HepG2 (cell line): Measurements from ENCODE around the gene C1orf115. TPM values are rescaled to one million over a fixed set of nuclear protein-coding genes. Genes with fewer than 3 reads are reported as not detected.

Experiments used
- CCAR2 ChIP-seq: fragments of 200-400 bp; formaldehyde crosslinking; optimal IDR thresholded peaks from 2 replicates; pipeline ENCODE3; 2018; ENCODE audit warnings: low read depth, mild to moderate bottlenecking, low read length, moderate library complexity
- DR1 ChIP-seq: sonication (generic); formaldehyde crosslinking; IDR thresholded peaks from 2 replicates; pipeline ENCODE4 v1.8.0; 2021; ENCODE audit warnings: mild to moderate bottlenecking, missing genetic modification reagents, inconsistent platforms
- FOXK1 ChIP-seq: sonication (generic); formaldehyde crosslinking; IDR thresholded peaks from 2 replicates; pipeline ENCODE4 v1.4.0; 2020; ENCODE audit warnings: low read depth, missing genetic modification reagents, borderline replicate concordance
- GTF3A ChIP-seq: sonication (generic); formaldehyde crosslinking; conservative IDR thresholded peaks from 2 replicates; pipeline ENCODE4 v1.4.0; 2020; ENCODE audit warnings: mild to moderate bottlenecking, missing genetic modification reagents
- HNRNPL ChIP-seq: fragments of 200-400 bp; formaldehyde crosslinking; IDR thresholded peaks from 2 replicates; pipeline ENCODE4 v1.6.1; 2017; ENCODE audit warnings: mild to moderate bottlenecking, low read depth, low read length
- JUN ChIP-seq: sonication (generic); formaldehyde crosslinking; IDR thresholded peaks from 2 replicates; pipeline ENCODE4 v1.4.0; 2020; ENCODE audit warnings: mild to moderate bottlenecking, missing genetic modification reagents
- KDM5A ChIP-seq: fragments of 200-600 bp; sonication (generic); IDR thresholded peaks from 2 replicates; pipeline ENCODE4 v1.7.0; 2018; ENCODE audit warnings: antibody characterized with exemption, mild to moderate bottlenecking, low read length, borderline replicate concordance
- KLF9 ChIP-seq: IDR thresholded peaks from 2 replicates; pipeline ENCODE4 v1.6.1; 2016; ENCODE audit warnings: low read depth
- POLR2G ChIP-seq: fragments of 200-400 bp; formaldehyde crosslinking; IDR thresholded peaks from 2 replicates; pipeline ENCODE4 v1.6.1; 2018; ENCODE audit warnings: mild to moderate bottlenecking, low read depth, low read length, moderate library complexity
- PRPF4 ChIP-seq: fragments of 200-400 bp; formaldehyde crosslinking; IDR thresholded peaks from 2 replicates; pipeline ENCODE4 v1.6.1; 2016; ENCODE audit warnings: low read length, low read depth; ENCODE audit not compliant: poor library complexity, severe bottlenecking
- SNAI1 ChIP-seq: sonication (generic); formaldehyde crosslinking; IDR thresholded peaks from 2 replicates; pipeline ENCODE4 v1.5.0; 2020; ENCODE audit warnings: mild to moderate bottlenecking, missing genetic modification reagents, borderline replicate concordance
- ZBTB8A ChIP-seq: sonication (generic); formaldehyde crosslinking; IDR thresholded peaks from 2 replicates; pipeline ENCODE4 v1.4.0; 2020; ENCODE audit warnings: mild to moderate bottlenecking, low read depth, missing genetic modification reagents, borderline replicate concordance
- ZNF121 ChIP-seq: sonication (generic); formaldehyde crosslinking; IDR thresholded peaks from 2 replicates; pipeline ENCODE4 v1.5.0; 2020; ENCODE audit warnings: mild to moderate bottlenecking, missing genetic modification reagents
- ZNF329 ChIP-seq: sonication (generic); formaldehyde crosslinking; IDR thresholded peaks from 2 replicates; pipeline ENCODE4 v1.9.0; 2021; ENCODE audit warnings: low read depth, mild to moderate bottlenecking, missing genetic modification reagents
- ZNF546 ChIP-seq: sonication (generic); formaldehyde crosslinking; conservative IDR thresholded peaks from 2 replicates; pipeline ENCODE4 v1.8.1; 2023; ENCODE audit warnings: mild to moderate bottlenecking, missing genetic modification reagents
- ZNF557 ChIP-seq: sonication (generic); formaldehyde crosslinking; IDR thresholded peaks from 2 replicates; pipeline ENCODE4 v1.4.0; 2020; ENCODE audit warnings: missing genetic modification reagents
- ZNF773 ChIP-seq: sonication (generic); formaldehyde crosslinking; IDR thresholded peaks from 2 replicates; pipeline ENCODE4 v1.4.0; 2020; ENCODE audit warnings: missing genetic modification reagents, borderline replicate concordance
- ZSCAN21 ChIP-seq: sonication (generic); formaldehyde crosslinking; IDR thresholded peaks from 2 replicates; pipeline ENCODE4 v1.8.0; 2022; ENCODE audit warnings: mild to moderate bottlenecking, missing genetic modification reagents, moderate library complexity, borderline replicate concordance
- ZSCAN30 ChIP-seq: sonication (generic); formaldehyde crosslinking; IDR thresholded peaks from 2 replicates; pipeline ENCODE4 v1.5.0; 2020; ENCODE audit warnings: mild to moderate bottlenecking, missing genetic modification reagents
- polyA plus RNA-seq, 8 experiments: library from polyadenylated mRNA; depleted of rRNA in 3 of 8; stranded (reverse) in 7 of 8; unstranded in 1 of 8; fragments of >200 nt; fragmentation: Illumina TruSeq in 4 of 8; extraction: Trizol in 4 of 8; gene quantifications; 2 replicates each; pipeline versions ENCODE4 v1.2.1 to v1.2.3, GENCODE V29; 2011 to 2016; ENCODE audit warnings: low read depth in 4 of 8, missing spikeins in 1 of 8, mixed read lengths in 1 of 8; ENCODE audit not compliant: insufficient read depth in 1 of 8
- total RNA-seq, 5 experiments: library from RNA; depleted of rRNA; stranded (reverse); fragments of >200 nt; fragmentation: Illumina TruSeq; extraction: Trizol; gene quantifications; 2 replicates each; pipeline ENCODE4 v1.2.3, GENCODE V29; 2016; ENCODE audit warnings: low read depth in 1 of 5
- TF ChIP-seq, protein P1 (sequence below): sonication (generic); formaldehyde crosslinking; IDR thresholded peaks from 2 replicates; pipeline ENCODE4 v1.4.0; 2020; ENCODE audit warnings: missing genetic modification reagents
- TF ChIP-seq, protein P2 (sequence below): IDR thresholded peaks from 2 replicates; pipeline ENCODE4 v1.6.1; 2016
- TF ChIP-seq, protein P3 (sequence below): sonication (generic); formaldehyde crosslinking; IDR thresholded peaks from 2 replicates; pipeline ENCODE4 v1.4.0; 2020; ENCODE audit warnings: missing genetic modification reagents
- TF ChIP-seq, protein P4 (sequence below): sonication (generic); formaldehyde crosslinking; conservative IDR thresholded peaks from 2 replicates; pipeline ENCODE4 v1.4.0; 2020; ENCODE audit warnings: mild to moderate bottlenecking, missing genetic modification reagents, moderate library complexity

C1orf115 gene
- total and polyA plus RNA-seq, 2 of the 13 experiments (the other 11 are each of a cell fraction or from before 2014, with no cell fraction given), result 25.2 to 85.9 TPM

DNA sequence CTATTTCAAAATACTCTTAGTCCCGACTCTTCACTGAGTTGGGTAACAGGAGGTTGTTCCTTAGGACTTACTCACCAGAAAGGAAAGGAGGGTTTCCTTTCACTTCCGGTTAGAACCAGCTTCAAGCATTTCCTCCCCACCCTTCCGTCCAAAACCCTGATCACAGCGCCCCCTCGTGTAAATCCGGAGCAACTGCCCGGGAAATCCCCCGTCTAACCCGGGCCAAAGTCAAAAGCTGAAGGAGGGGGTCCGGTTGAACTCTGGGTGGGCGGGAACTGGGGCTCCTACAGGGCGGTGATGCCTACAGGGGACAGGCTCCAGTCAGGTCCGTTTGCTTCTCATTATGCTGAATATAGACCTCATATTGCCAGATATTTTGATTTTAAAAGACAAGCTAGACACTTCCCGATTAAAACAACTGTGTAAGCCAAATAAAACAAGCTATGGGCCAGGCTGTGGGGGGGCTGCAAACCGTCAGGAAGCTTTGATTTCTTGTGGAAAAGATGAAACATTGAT lies 43.0 kb downstream of the C1orf115 start (continued):
- TF ChIP-seq, protein P1, sequence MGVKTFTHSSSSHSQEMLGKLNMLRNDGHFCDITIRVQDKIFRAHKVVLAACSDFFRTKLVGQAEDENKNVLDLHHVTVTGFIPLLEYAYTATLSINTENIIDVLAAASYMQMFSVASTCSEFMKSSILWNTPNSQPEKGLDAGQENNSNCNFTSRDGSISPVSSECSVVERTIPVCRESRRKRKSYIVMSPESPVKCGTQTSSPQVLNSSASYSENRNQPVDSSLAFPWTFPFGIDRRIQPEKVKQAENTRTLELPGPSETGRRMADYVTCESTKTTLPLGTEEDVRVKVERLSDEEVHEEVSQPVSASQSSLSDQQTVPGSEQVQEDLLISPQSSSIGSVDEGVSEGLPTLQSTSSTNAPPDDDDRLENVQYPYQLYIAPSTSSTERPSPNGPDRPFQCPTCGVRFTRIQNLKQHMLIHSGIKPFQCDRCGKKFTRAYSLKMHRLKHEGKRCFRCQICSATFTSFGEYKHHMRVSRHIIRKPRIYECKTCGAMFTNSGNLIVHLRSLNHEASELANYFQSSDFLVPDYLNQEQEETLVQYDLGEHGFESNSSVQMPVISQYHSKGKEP (CRISPR knock-in tag), result no peak
- TF ChIP-seq POLR2G (no peak), ZNF329 (no peak), SNAI1 (CRISPR knock-in tag) (no peak), ZNF773 (CRISPR knock-in tag) (no peak), ZNF557 (no peak), ZNF121 (CRISPR knock-in tag) (no peak), HNRNPL (no peak), FOXK1 (CRISPR knock-in tag) (no peak), ZSCAN21 (CRISPR knock-in tag) (no peak), JUN (CRISPR knock-in tag) (no peak), KLF9 (CRISPR knock-in tag) (no peak), ZBTB8A (CRISPR knock-in tag) (no peak), DR1 (no peak), PRPF4 (no peak), ZNF546 (CRISPR knock-in tag) (no peak), GTF3A (CRISPR knock-in tag) (no peak), CCAR2 (no peak), ZSCAN30 (CRISPR knock-in tag) (no peak), KDM5A (no peak)
- TF ChIP-seq, protein P2, sequence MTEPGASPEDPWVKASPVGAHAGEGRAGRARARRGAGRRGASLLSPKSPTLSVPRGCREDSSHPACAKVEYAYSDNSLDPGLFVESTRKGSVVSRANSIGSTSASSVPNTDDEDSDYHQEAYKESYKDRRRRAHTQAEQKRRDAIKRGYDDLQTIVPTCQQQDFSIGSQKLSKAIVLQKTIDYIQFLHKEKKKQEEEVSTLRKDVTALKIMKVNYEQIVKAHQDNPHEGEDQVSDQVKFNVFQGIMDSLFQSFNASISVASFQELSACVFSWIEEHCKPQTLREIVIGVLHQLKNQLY (CRISPR knock-in tag), result no peak
- TF ChIP-seq, protein P3, sequence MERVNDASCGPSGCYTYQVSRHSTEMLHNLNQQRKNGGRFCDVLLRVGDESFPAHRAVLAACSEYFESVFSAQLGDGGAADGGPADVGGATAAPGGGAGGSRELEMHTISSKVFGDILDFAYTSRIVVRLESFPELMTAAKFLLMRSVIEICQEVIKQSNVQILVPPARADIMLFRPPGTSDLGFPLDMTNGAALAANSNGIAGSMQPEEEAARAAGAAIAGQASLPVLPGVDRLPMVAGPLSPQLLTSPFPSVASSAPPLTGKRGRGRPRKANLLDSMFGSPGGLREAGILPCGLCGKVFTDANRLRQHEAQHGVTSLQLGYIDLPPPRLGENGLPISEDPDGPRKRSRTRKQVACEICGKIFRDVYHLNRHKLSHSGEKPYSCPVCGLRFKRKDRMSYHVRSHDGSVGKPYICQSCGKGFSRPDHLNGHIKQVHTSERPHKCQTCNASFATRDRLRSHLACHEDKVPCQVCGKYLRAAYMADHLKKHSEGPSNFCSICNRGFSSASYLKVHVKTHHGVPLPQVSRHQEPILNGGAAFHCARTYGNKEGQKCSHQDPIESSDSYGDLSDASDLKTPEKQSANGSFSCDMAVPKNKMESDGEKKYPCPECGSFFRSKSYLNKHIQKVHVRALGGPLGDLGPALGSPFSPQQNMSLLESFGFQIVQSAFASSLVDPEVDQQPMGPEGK (CRISPR knock-in tag), result peak; percentile 65; the same call in 1 of the 2 replicates
- TF ChIP-seq, protein P4, sequence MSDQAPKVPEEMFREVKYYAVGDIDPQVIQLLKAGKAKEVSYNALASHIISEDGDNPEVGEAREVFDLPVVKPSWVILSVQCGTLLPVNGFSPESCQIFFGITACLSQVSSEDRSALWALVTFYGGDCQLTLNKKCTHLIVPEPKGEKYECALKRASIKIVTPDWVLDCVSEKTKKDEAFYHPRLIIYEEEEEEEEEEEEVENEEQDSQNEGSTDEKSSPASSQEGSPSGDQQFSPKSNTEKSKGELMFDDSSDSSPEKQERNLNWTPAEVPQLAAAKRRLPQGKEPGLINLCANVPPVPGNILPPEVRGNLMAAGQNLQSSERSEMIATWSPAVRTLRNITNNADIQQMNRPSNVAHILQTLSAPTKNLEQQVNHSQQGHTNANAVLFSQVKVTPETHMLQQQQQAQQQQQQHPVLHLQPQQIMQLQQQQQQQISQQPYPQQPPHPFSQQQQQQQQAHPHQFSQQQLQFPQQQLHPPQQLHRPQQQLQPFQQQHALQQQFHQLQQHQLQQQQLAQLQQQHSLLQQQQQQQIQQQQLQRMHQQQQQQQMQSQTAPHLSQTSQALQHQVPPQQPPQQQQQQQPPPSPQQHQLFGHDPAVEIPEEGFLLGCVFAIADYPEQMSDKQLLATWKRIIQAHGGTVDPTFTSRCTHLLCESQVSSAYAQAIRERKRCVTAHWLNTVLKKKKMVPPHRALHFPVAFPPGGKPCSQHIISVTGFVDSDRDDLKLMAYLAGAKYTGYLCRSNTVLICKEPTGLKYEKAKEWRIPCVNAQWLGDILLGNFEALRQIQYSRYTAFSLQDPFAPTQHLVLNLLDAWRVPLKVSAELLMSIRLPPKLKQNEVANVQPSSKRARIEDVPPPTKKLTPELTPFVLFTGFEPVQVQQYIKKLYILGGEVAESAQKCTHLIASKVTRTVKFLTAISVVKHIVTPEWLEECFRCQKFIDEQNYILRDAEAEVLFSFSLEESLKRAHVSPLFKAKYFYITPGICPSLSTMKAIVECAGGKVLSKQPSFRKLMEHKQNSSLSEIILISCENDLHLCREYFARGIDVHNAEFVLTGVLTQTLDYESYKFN (CRISPR knock-in tag), result 0 out of 2 replicates have a peak, but pooled peaks have one; percentile 39
